ENCODE results near the gene RHBDD1.

RHBDD1 gene

DNA sequence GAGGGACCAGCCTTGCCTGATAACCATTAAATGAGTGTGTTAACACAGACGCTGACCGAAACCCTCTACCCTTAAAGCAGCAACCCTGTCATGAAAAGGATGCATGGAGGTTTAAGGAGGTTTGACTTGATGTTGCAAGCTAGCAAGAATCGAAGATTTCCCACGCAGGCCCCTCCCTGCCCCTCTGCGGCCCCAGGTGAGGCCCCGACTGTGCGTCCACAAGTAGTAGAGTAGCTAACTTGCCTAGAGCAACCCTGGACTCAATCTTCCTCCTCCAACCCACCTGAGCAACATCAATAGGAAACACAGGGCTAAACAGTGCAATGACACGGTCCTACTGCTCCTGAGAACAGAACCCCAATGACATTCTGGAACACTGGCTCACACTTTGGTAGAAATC is 178.0 kb downstream of the RHBDD1 start:
- no peaks in the 10 kb centered on the region for H3F3A ChIP-seq (ENCODE audit: insufficient read depth, low read length)
- no peaks in the 10 kb centered on the region for H3K4me1 ChIP-seq (ENCODE audit: insufficient read depth, low read length, severe bottlenecking)
- H3K79me2 ChIP-seq (ENCODE audit: insufficient read depth, low read length): no peaks in the 10 kb centered on the region
- no peaks in the 10 kb centered on the region for H3K9me3 ChIP-seq (ENCODE audit: low read length)
- H3K27me3 ChIP-seq (ENCODE audit: insufficient read depth, low read length): no peaks in the 10 kb centered on the region
- H3K9me2 ChIP-seq (ENCODE audit: low read depth, low read length): no peaks in the 10 kb centered on the region
- no peak overlapping the region for H2AFZ ChIP-seq (ENCODE audit: low read length)
- no peak overlapping the region for H3K4me2 ChIP-seq (ENCODE audit: low read length)
- TF ChIP-seq, protein P1, sequence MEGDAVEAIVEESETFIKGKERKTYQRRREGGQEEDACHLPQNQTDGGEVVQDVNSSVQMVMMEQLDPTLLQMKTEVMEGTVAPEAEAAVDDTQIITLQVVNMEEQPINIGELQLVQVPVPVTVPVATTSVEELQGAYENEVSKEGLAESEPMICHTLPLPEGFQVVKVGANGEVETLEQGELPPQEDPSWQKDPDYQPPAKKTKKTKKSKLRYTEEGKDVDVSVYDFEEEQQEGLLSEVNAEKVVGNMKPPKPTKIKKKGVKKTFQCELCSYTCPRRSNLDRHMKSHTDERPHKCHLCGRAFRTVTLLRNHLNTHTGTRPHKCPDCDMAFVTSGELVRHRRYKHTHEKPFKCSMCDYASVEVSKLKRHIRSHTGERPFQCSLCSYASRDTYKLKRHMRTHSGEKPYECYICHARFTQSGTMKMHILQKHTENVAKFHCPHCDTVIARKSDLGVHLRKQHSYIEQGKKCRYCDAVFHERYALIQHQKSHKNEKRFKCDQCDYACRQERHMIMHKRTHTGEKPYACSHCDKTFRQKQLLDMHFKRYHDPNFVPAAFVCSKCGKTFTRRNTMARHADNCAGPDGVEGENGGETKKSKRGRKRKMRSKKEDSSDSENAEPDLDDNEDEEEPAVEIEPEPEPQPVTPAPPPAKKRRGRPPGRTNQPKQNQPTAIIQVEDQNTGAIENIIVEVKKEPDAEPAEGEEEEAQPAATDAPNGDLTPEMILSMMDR (IDR thresholded peaks at IDR 0.05; ENCODE audit: low read length): no peak
- no peak for TF ChIP-seq EZH2 (IDR thresholded peaks at IDR 0.05; ENCODE audit: borderline replicate concordance, low read length)
- H3K4me3 ChIP-seq (ENCODE audit: low read depth, low read length, poor library complexity, severe bottlenecking): no peak overlapping the region
- no peaks in the 10 kb centered on the region for H3K36me3 ChIP-seq (ENCODE audit: insufficient read depth, low read length)
- H3K9ac ChIP-seq (ENCODE audit: low read length): no peak overlapping the region
- no peaks in the 10 kb centered on the region for H4K20me1 ChIP-seq (ENCODE audit: insufficient read depth, low read length)
- H3K27ac ChIP-seq (ENCODE audit: low read depth, low read length, poor library complexity, severe bottlenecking): no peak overlapping the region

DNA sequence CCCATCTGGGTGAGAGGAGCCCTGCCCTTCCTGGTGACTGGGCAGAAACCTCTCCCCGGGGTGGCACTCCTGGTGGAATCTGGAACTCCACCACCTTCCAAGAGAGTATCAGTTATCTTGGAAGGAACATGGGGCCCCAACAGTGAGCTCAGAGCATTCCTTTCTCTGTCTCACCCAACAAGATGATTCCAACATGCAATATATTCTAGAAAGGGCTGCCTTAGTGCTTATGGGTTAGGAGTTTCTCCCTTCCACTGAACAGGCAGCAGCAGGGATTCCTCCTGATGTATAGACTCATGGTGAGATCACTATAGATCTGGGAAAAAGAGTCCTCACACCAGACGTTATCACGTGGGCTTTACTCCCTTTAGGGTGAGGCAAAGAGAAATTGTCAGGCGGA is 181.0 kb downstream of the RHBDD1 start:
- Histone ChIP-seq H3K36me3 (ENCODE audit: insufficient read depth, low read length) (0 out of 2 replicates have a peak, but pooled peaks cover 1% of the 10 kb centered on the region), H3K4me3 (ENCODE audit: low read depth, low read length, poor library complexity, severe bottlenecking) (no peak overlapping the region), H3K27me3 (ENCODE audit: insufficient read depth, low read length) (no peaks in the 10 kb centered on the region), H3K9me3 (ENCODE audit: low read length) (no peaks in the 10 kb centered on the region), H3K9me2 (ENCODE audit: low read depth, low read length) (no peaks in the 10 kb centered on the region), H3F3A (ENCODE audit: insufficient read depth, low read length) (no peaks in the 10 kb centered on the region), H3K79me2 (ENCODE audit: insufficient read depth, low read length) (no peaks in the 10 kb centered on the region), H3K27ac (ENCODE audit: low read depth, low read length, poor library complexity, severe bottlenecking) (no peak overlapping the region), H3K9ac (ENCODE audit: low read length) (no peak overlapping the region), H3K4me1 (ENCODE audit: insufficient read depth, low read length, severe bottlenecking) (no peaks in the 10 kb centered on the region), H3K4me2 (ENCODE audit: low read length) (no peak overlapping the region), H4K20me1 (ENCODE audit: insufficient read depth, low read length) (no peaks in the 10 kb centered on the region), H2AFZ (ENCODE audit: low read length) (no peak overlapping the region)
- TF ChIP-seq EZH2 (IDR thresholded peaks at IDR 0.05; ENCODE audit: borderline replicate concordance, low read length): no peak
- TF ChIP-seq, protein P1 (IDR thresholded peaks at IDR 0.05; ENCODE audit: low read length): no peak

- Histone ChIP-seq H3K79me2 (ENCODE audit: insufficient read depth, low read length) (no peaks in the 10 kb centered on the region), H3K4me2 (ENCODE audit: low read length) (no peak overlapping the region), H3K27me3 (ENCODE audit: insufficient read depth, low read length) (no peaks in the 10 kb centered on the region), H3F3A (ENCODE audit: insufficient read depth, low read length) (no peaks in the 10 kb centered on the region), H2AFZ (ENCODE audit: low read length) (no peak overlapping the region), H4K20me1 (ENCODE audit: insufficient read depth, low read length) (no peaks in the 10 kb centered on the region), H3K4me3 (ENCODE audit: low read depth, low read length, poor library complexity, severe bottlenecking) (no peak overlapping the region), H3K9ac (ENCODE audit: low read length) (no peak overlapping the region), H3K27ac (ENCODE audit: low read depth, low read length, poor library complexity, severe bottlenecking) (no peak overlapping the region), H3K4me1 (ENCODE audit: insufficient read depth, low read length, severe bottlenecking) (no peaks in the 10 kb centered on the region), H3K9me3 (ENCODE audit: low read length) (no peaks in the 10 kb centered on the region), H3K36me3 (ENCODE audit: insufficient read depth, low read length) (peaks cover 7% of the 10 kb centered on the region; the same call in 1 of the 2 replicates), H3K9me2 (ENCODE audit: low read depth, low read length) (no peaks in the 10 kb centered on the region)
- TF ChIP-seq, protein P1 (IDR thresholded peaks at IDR 0.05; ENCODE audit: low read length): no peak
- TF ChIP-seq EZH2 (IDR thresholded peaks at IDR 0.05; ENCODE audit: borderline replicate concordance, low read length): no peak
Measured at GRCh38 chr2:227020416-227020815, 184.6 kb downstream of the RHBDD1 start.
